Neutrophil (primary cell): ENCODE results near the gene STUB1.
A peak's percentile ranks its signal among the peaks of the same experiment; 100 is the strongest.

Experiments
- H3K27ac ChIP-seq: fragments of 200-600 bp; sonication (generic); 2 replicates; pipeline ENCODE4 v1.5.1; 2016; ENCODE audit warnings: mild to moderate bottlenecking, moderate library complexity
- H3K27me3 ChIP-seq: fragments of 200-600 bp; sonication (generic); 2 replicates; pipeline ENCODE4 v1.6.0; 2016; ENCODE audit warnings: mild to moderate bottlenecking
- H3K36me3 ChIP-seq: fragments of 200-600 bp; sonication (generic); 2 replicates; pipeline ENCODE4 v1.5.1; 2017
- H3K4me1 ChIP-seq, 2 experiments: fragments of 200-600 bp in 1 of 2; sonication (generic) in 1 of 2; 1 replicate in 1 of 2; 2 replicates in 1 of 2; pipeline versions ENCODE4 v1.5.1 to v1.6.1; 2013 to 2016; ENCODE audit warnings: low read depth in 1 of 2, low read length in 1 of 2, mild to moderate bottlenecking in 1 of 2, moderate library complexity in 1 of 2; ENCODE audit not compliant: control insufficient read depth in 1 of 2, insufficient read depth in 1 of 2
- H3K4me3 ChIP-seq, 2 experiments: fragments of 200-600 bp in 1 of 2; sonication (generic) in 1 of 2; 1 replicate in 1 of 2; 2 replicates in 1 of 2; pipeline ENCODE4 v1.5.1; 2013 to 2016; ENCODE audit warnings: low read depth in 1 of 2, low read length in 1 of 2, mild to moderate bottlenecking in 1 of 2, moderate library complexity in 1 of 2
- H3K9me3 ChIP-seq: fragments of 200-600 bp; sonication (generic); 2 replicates; pipeline ENCODE4 v1.5.1; 2016
- CTCF ChIP-seq: fragments of 200-600 bp; sonication (generic); IDR thresholded peaks from 2 replicates; pipeline ENCODE4 v1.5.1; 2016; ENCODE audit warnings: antibody characterized with exemption

The STUB1 gene

GRCh38 chr16:647173-647902, 32.9 kb upstream of the STUB1 start:
- Histone ChIP-seq H3K4me1 (peaks cover 37 to 46% of the 10 kb centered on the region in 2 experiments), H3K27me3 (no peaks in the 10 kb centered on the region), H3K9me3 (no peaks in the 10 kb centered on the region), H3K36me3 (no peaks in the 10 kb centered on the region), H3K4me3 (no peak overlapping the region), H3K27ac (no peak overlapping the region)
- no peak for TF ChIP-seq CTCF

- Histone ChIP-seq H3K4me3 (peak overlapping the region; percentile 80 to 84), H3K4me1 (peaks cover 28 to 37% of the 10 kb centered on the region in 2 experiments)
- no peak for TF ChIP-seq CTCF
Observed at GRCh38 chr16:648071-648780, 32.0 kb upstream of the STUB1 start.

GRCh38 chr16:648781-649589, 31.2 kb upstream of the STUB1 start, which contains the start of gene WDR90:
Gene WDR90, plus strand, starts transcription at chr16:649365. Its CDS starts 52 bp downstream, at chr16:649417.
- no peaks in the 10 kb centered on the region for H3K9me3 ChIP-seq
- H3K36me3 ChIP-seq: no peaks in the 10 kb centered on the region
- no peak for TF ChIP-seq CTCF

More at GRCh38 chr16:648071-648780, 32.0 kb upstream of the STUB1 start:
- Histone ChIP-seq H3K36me3 (no peaks in the 10 kb centered on the region), H3K27me3 (no peaks in the 10 kb centered on the region), H3K27ac (peak overlapping the region; percentile 78), H3K9me3 (no peaks in the 10 kb centered on the region)

GRCh38 chr16:649631-650030, 30.6 kb upstream of the STUB1 start:
- Histone ChIP-seq H3K4me3 (peak overlapping the region; percentile 80 to 84), H3K9me3 (no peaks in the 10 kb centered on the region), H3K4me1 (peaks cover 21 to 28% of the 10 kb centered on the region in 2 experiments), H3K27ac (peak overlapping the region; percentile 78), H3K27me3 (no peaks in the 10 kb centered on the region), H3K36me3 (no peaks in the 10 kb centered on the region)
- no peak for TF ChIP-seq CTCF

More at GRCh38 chr16:648781-649589, 31.2 kb upstream of the STUB1 start, which contains the start of gene WDR90:
- peaks cover 21 to 31% of the 10 kb centered on the region in 2 experiments for H3K4me1 ChIP-seq
- H3K4me3 ChIP-seq: peak within 1 kb of the TSS; percentile 80 to 84
- H3K27me3 ChIP-seq: no peaks in the 10 kb centered on the region
- peak within 1 kb of the TSS; percentile 78 for H3K27ac ChIP-seq

GRCh38 chr16:651844-652243, 28.4 kb upstream of the STUB1 start:
- no peak for TF ChIP-seq CTCF
- Histone ChIP-seq H3K36me3 (peaks cover 6% of the 10 kb centered on the region), H3K9me3 (no peaks in the 10 kb centered on the region), H3K27ac (no peak overlapping the region), H3K27me3 (no peaks in the 10 kb centered on the region), H3K4me1 (peaks cover 21 to 28% of the 10 kb centered on the region in 2 experiments), H3K4me3 (no peak overlapping the region)
